A549 (cell line): ENCODE results near the gene COPS8. TPM values are rescaled to one million over a fixed set of nuclear protein-coding genes. Genes with fewer than 3 reads are reported as not detected.

Experiments used
- ATAC-seq, 2 experiments: fragments of 200-7000 bp in 1 of 2; fragments of >200 bp in 1 of 2; cut with Nextera tagmentation in 1 of 2; cut with Tn5 transposase in 1 of 2; 3 replicates each; pipeline versions ENCODE4 v1.8.0 to v1.9.1; 2018 to 2020; ENCODE audit warnings: mild to moderate bottlenecking in 1 of 2, moderate library complexity in 1 of 2
- CTCF ChIA-PET: fragments of 300-600 bp; sonication (Branson Sonifier 250); formaldehyde crosslinking; extraction: SDS; loops from one replicate; lab custom pipeline; 2021; ENCODE audit warnings: antibody characterized with exemption, inconsistent platforms; lab: Yijun Ruan, JAX
- POLR2A ChIA-PET: fragments of 350-600 bp; formaldehyde crosslinking; extraction: SDS; loops from one replicate; lab custom pipeline; 2021; ENCODE audit warnings: antibody characterized with exemption, inconsistent platforms; lab: Yijun Ruan, JAX
- DNase-seq, 2 experiments: peaks; one replicate each; pipeline versions ENCODE4 v3.0.0 to v3.0.0-alpha.2; 2011 to 2016; ENCODE audit warnings: low read depth in 1 of 2, low spot score in 1 of 2
- FAIRE-seq: peaks from 2 replicates; lab custom pipeline; 2011; peaks lifted over from hg19 to GRCh38; lab: Jason Lieb, UNC
- H3K27ac ChIP-seq, 2 experiments: fragments of >200 bp; sonication (Bioruptor Twin); formaldehyde crosslinking; 3 replicates each; pipeline ENCODE4 v1.5.1; 2016 to 2017
- H3K4me1 ChIP-seq: fragments of >200 bp; sonication (Bioruptor Twin); formaldehyde crosslinking; 3 replicates; pipeline ENCODE4 v1.6.1; 2016
- H3K4me2 ChIP-seq: fragments of >200 bp; sonication (Bioruptor Twin); formaldehyde crosslinking; 3 replicates; pipeline ENCODE4 v1.6.1; 2016
- H3K4me3 ChIP-seq: fragments of >200 bp; sonication (Bioruptor Twin); formaldehyde crosslinking; 3 replicates; pipeline ENCODE4 v1.5.1; 2016
- H3K9me3 ChIP-seq: fragments of >200 bp; sonication (Bioruptor Twin); formaldehyde crosslinking; 3 replicates; pipeline ENCODE4 v1.6.1; 2016
- CBX2 ChIP-seq: fragments of 200-600 bp; sonication (generic); IDR thresholded peaks from 2 replicates; pipeline ENCODE4 v1.6.1; 2016; ENCODE audit warnings: low read depth, mild to moderate bottlenecking, borderline replicate concordance
- CEBPB ChIP-seq, 2 experiments: fragments of >200 bp in 1 of 2; sonication (Bioruptor Twin) in 1 of 2; formaldehyde crosslinking in 1 of 2; IDR thresholded peaks; 2 replicates each; pipeline ENCODE4 v1.6.1; 2012 to 2016
- CHD2 ChIP-seq: fragments of 150-350 bp; IDR thresholded peaks from 2 replicates; pipeline ENCODE4 v1.6.1; 2014; ENCODE audit warnings: low read length; ENCODE audit not compliant: partially characterized antibody
- CHD4 ChIP-seq: fragments of 200-600 bp; sonication (generic); IDR thresholded peaks from 2 replicates; pipeline ENCODE4 v1.6.1; 2016; ENCODE audit warnings: antibody characterized with exemption, mild to moderate bottlenecking, borderline replicate concordance
- EHF ChIP-seq: fragments of 250-450 bp; sonication (Bioruptor Pico); IDR thresholded peaks from 2 replicates; pipeline ENCODE4 v1.5.0; 2020; ENCODE audit warnings: mild to moderate bottlenecking
- EHMT2 ChIP-seq: fragments of 200-600 bp; sonication (generic); IDR thresholded peaks from 2 replicates; pipeline ENCODE4 v1.6.1; 2016; ENCODE audit warnings: antibody characterized with exemption, low read depth, mild to moderate bottlenecking, moderate library complexity
- EP300 ChIP-seq, 2 experiments: fragments of >200 bp; sonication (Bioruptor Twin); formaldehyde crosslinking; IDR thresholded peaks; 2 replicates in 1 of 2; 3 replicates in 1 of 2; pipeline ENCODE4 v1.6.1; 2016 to 2017
- ESRRA ChIP-seq: fragments of 150-350 bp; IDR thresholded peaks from 2 replicates; pipeline ENCODE4 v1.6.1; 2014; ENCODE audit warnings: mild to moderate bottlenecking, low read length, borderline replicate concordance
- FOXS1 ChIP-seq: fragments of 250-450 bp; sonication (Bioruptor Pico); IDR thresholded peaks from 2 replicates; pipeline ENCODE4 v1.5.0; 2020; ENCODE audit warnings: mild to moderate bottlenecking, moderate library complexity
- HEYL ChIP-seq: fragments of 250-450 bp; sonication (Bioruptor Pico); IDR thresholded peaks from 2 replicates; pipeline ENCODE4 v1.8.0; 2021; ENCODE audit warnings: mild to moderate bottlenecking, moderate library complexity
- HOXA7 ChIP-seq: fragments of 250-450 bp; sonication (Bioruptor Pico); IDR thresholded peaks from 2 replicates; pipeline ENCODE4 v1.5.0; 2020; ENCODE audit warnings: mild to moderate bottlenecking, moderate library complexity
- HOXB5 ChIP-seq: fragments of 250-450 bp; sonication (Bioruptor Pico); IDR thresholded peaks from 2 replicates; pipeline ENCODE4 v1.5.0; 2020; ENCODE audit warnings: mild to moderate bottlenecking, moderate library complexity
- JUNB ChIP-seq: fragments of >200 bp; sonication (Bioruptor Twin); formaldehyde crosslinking; IDR thresholded peaks from 2 replicates; pipeline ENCODE4 v1.6.1; 2016
- KDM1A ChIP-seq: fragments of 200-600 bp; sonication (generic); IDR thresholded peaks from 2 replicates; pipeline ENCODE4 v1.6.1; 2016; ENCODE audit warnings: low read depth, mild to moderate bottlenecking
- KDM5A ChIP-seq: fragments of 200-600 bp; sonication (generic); IDR thresholded peaks from 2 replicates; pipeline ENCODE4 v1.6.1; 2016; ENCODE audit warnings: antibody characterized with exemption, mild to moderate bottlenecking
- MAFK ChIP-seq: fragments of 450-650 bp; IDR thresholded peaks from 2 replicates; pipeline ENCODE4 v1.6.1; 2014; ENCODE audit not compliant: partially characterized antibody
- MAZ ChIP-seq: fragments of 150-350 bp; IDR thresholded peaks from 2 replicates; pipeline ENCODE4 v1.6.1; 2014; ENCODE audit warnings: antibody characterized with exemption, low read depth, low read length, borderline replicate concordance
- NR3C1 ChIP-seq: fragments of >200 bp; sonication (Bioruptor Twin); formaldehyde crosslinking; IDR thresholded peaks from 3 replicates; pipeline ENCODE4 v1.6.1; 2017
- POLR2AphosphoS2 ChIP-seq: conservative IDR thresholded peaks from 2 replicates; pipeline ENCODE4 v1.6.1; 2012; ENCODE audit warnings: low read length, improper control_type of control experiment, inconsistent platforms
- RAD21 ChIP-seq, 2 experiments: fragments of >200 bp in 1 of 2; sonication (Bioruptor Twin) in 1 of 2; formaldehyde crosslinking in 1 of 2; IDR thresholded peaks in 1 of 2; conservative IDR thresholded peaks in 1 of 2; 2 replicates in 1 of 2; 3 replicates in 1 of 2; pipeline ENCODE4 v1.6.1; 2012 to 2018; ENCODE audit warnings: inconsistent platforms in 1 of 2
- RARB ChIP-seq: fragments of 250-450 bp; sonication (Bioruptor Pico); IDR thresholded peaks from 2 replicates; pipeline ENCODE4 v1.8.0; 2021; ENCODE audit warnings: mild to moderate bottlenecking, moderate library complexity
- RCOR1 ChIP-seq: fragments of 150-350 bp; IDR thresholded peaks from 2 replicates; pipeline ENCODE4 v1.6.1; 2014; ENCODE audit warnings: antibody characterized with exemption, low read length, low read depth
- REST ChIP-seq: fragments of 200-600 bp; sonication (generic); IDR thresholded peaks from 2 replicates; pipeline ENCODE4 v1.6.1; 2016; ENCODE audit warnings: antibody characterized with exemption, mild to moderate bottlenecking, moderate library complexity
- RFX5 ChIP-seq: fragments of 450-650 bp; IDR thresholded peaks from 2 replicates; pipeline ENCODE4 v1.7.1; 2014; ENCODE audit warnings: antibody characterized with exemption, mild to moderate bottlenecking, moderate library complexity
- SREBF2 ChIP-seq: fragments of 450-650 bp; IDR thresholded peaks from 2 replicates; pipeline ENCODE4 v1.6.1; 2014; ENCODE audit warnings: mild to moderate bottlenecking, moderate library complexity
- TP53 ChIP-seq: fragments of 250-450 bp; sonication (Bioruptor Pico); IDR thresholded peaks from 2 replicates; pipeline ENCODE4 v1.5.0; 2021; ENCODE audit warnings: mild to moderate bottlenecking, moderate library complexity
- ZC3H11A ChIP-seq: fragments of 450-650 bp; IDR thresholded peaks from 2 replicates; pipeline ENCODE4 v1.6.1; 2014; ENCODE audit warnings: antibody characterized with exemption, mild to moderate bottlenecking
- ZFP36 ChIP-seq: fragments of 450-650 bp; IDR thresholded peaks from 2 replicates; pipeline ENCODE4 v1.6.1; 2014; ENCODE audit warnings: borderline replicate concordance; ENCODE audit not compliant: partially characterized antibody
- ZSCAN20 ChIP-seq: fragments of 250-450 bp; sonication (Bioruptor Pico); IDR thresholded peaks from 2 replicates; pipeline ENCODE4 v1.8.0; 2022; ENCODE audit warnings: mild to moderate bottlenecking, moderate library complexity
- WGBS: methylation state at CpG from one replicate; pipeline ENCODE4 v1.1.6; 2017; ENCODE audit errors: missing lambda C conversion rate; 5-methylcytosine and 5-hydroxymethylcytosine counted together
- polyA plus RNA-seq, 4 experiments: library from polyadenylated mRNA; depleted of rRNA in 3 of 4; stranded (reverse); fragments of >200 nt; fragmentation: RNase III in 1 of 4; extraction: RNeasy Plus Mini Kit Qiagen cat#74134 plus additional on column Dnase treatment in 1 of 4; gene quantifications; 2 replicates in 3 of 4; 3 replicates in 1 of 4; pipeline ENCODE4 v1.2.3, GENCODE V29; 2011 to 2017
- TF ChIP-seq, protein P1 (sequence below): fragments of 250-450 bp; sonication (Bioruptor Pico); IDR thresholded peaks from 2 replicates; pipeline ENCODE4 v1.5.0; 2021; ENCODE audit warnings: mild to moderate bottlenecking, moderate library complexity, borderline replicate concordance

Gene COPS8
- polyA plus RNA-seq, 2 of the 4 experiments (the other 2 are of a cell fraction) = 85.7 to 161 TPM

- no peak for FAIRE-seq
- Histone ChIP-seq H3K4me2 (no peak overlapping the region), H3K9me3 (peaks cover 11% of the 10 kb centered on the region), H3K27ac (no peak overlapping the region), H3K4me3 (no peak overlapping the region), H3K4me1 (peaks cover 8% of the 10 kb centered on the region; the same call in 1 of the 3 replicates)
- POLR2A ChIA-PET = no interaction called here
- ATAC-seq = no peak
- no peak for TF ChIP-seq TP53 (CRISPR knock-in tag)
- TF ChIP-seq MAZ = no peak
- no peak for TF ChIP-seq CBX2
- TF ChIP-seq RARB (CRISPR knock-in tag) = no peak
- no peak for TF ChIP-seq EHMT2
- TF ChIP-seq EP300 (IDR thresholded peaks at IDR 0.05) = no peak
- TF ChIP-seq ZFP36 = no peak
- DNase-seq = no peak
- CTCF ChIA-PET = interaction anchor here (1.0 to 2.0 kb wide), 5 partner anchors 14 to 431 kb away, joined by 3 to 7 read pairs (median 3); no protein-coding TSS in a partner anchor
- 87% methylated on average over 4 of the region's 4 CpGs for WGBS
Observed at GRCh38 chr2:237140689-237141285, 55.1 kb downstream of the COPS8 start.

- no peak for ATAC-seq
- H3K4me1 ChIP-seq = peaks cover 8% of the 10 kb centered on the region; the same call in 1 of the 3 replicates
- H3K4me3 ChIP-seq = no peak overlapping the region
- no peak for TF ChIP-seq KDM1A
- TF ChIP-seq HOXA7 = no peak
- TF ChIP-seq EHMT2 = no peak
- no peak for TF ChIP-seq RAD21 (conservative IDR thresholded peaks at IDR 0.05 in 1 of 2, IDR thresholded peaks at IDR 0.05 in 1 of 2)
- TF ChIP-seq CHD2 = no peak
- TF ChIP-seq POLR2AphosphoS2 = no peak
- no peak for TF ChIP-seq MAFK
- no peak for TF ChIP-seq RCOR1
- no peak for TF ChIP-seq JUNB
- no peak for TF ChIP-seq MAZ
- TF ChIP-seq CHD4 = no peak
- no peak for TF ChIP-seq REST
- no peak for TF ChIP-seq FOXS1 (CRISPR knock-in tag)
- TF ChIP-seq ZC3H11A = no peak
- no peak for TF ChIP-seq EP300 (IDR thresholded peaks at IDR 0.05)
- TF ChIP-seq ZSCAN20 (CRISPR knock-in tag) = no peak
- DNase-seq = no peak
- no peak overlapping the region for H3K27ac ChIP-seq
- no peak for FAIRE-seq
- H3K4me2 ChIP-seq = no peak overlapping the region
- ChIA-PET POLR2A (no interaction called here), CTCF (interaction anchor here (0.7 to 2.3 kb wide), 8 partner anchors 8 to 371 kb away, joined by 3 to 12 read pairs (median 4); no protein-coding TSS in a partner anchor)
- peaks cover 19% of the 10 kb centered on the region for H3K9me3 ChIP-seq
- WGBS = 84% methylated on average over 4 of the region's 4 CpGs
Observed at GRCh38 chr2:237141571-237142051, 55.9 kb downstream of the COPS8 start.

GRCh38 chr2:237143118-237143517, 57.4 kb downstream of the COPS8 start:
- ChIA-PET POLR2A (no interaction called here), CTCF (interaction anchor here (1.0 to 2.7 kb wide), 6 partner anchors 11 to 429 kb away, joined by 3 to 12 read pairs (median 7); no protein-coding TSS in a partner anchor)
- no peak for DNase-seq
- Histone ChIP-seq H3K27ac (peak overlapping the region; percentile 39 to 51; a peak in 3 of 6 replicates), H3K4me3 (no peak overlapping the region), H3K4me1 (peaks cover 8% of the 10 kb centered on the region; the same call in 1 of the 3 replicates), H3K4me2 (0 out of 3 replicates have a peak overlapping the region, but pooled peaks have one; percentile 12), H3K9me3 (peaks cover 34% of the 10 kb centered on the region)
- ATAC-seq = no peak
- WGBS = 11% methylated on average over 2 of the region's 2 CpGs
- FAIRE-seq = no peak
- TF ChIP-seq KDM5A (no peak), HOXA7 (no peak), ESRRA (no peak), NR3C1 (no peak), SREBF2 (no peak), CEBPB (IDR thresholded peaks at IDR 0.05) (no peak), RFX5 (no peak), CHD4 (no peak), RCOR1 (no peak), EP300 (IDR thresholded peaks at IDR 0.05) (no peak), HEYL (no peak), HOXB5 (no peak), EHF (CRISPR knock-in tag) (no peak)
- TF ChIP-seq, protein P1, sequence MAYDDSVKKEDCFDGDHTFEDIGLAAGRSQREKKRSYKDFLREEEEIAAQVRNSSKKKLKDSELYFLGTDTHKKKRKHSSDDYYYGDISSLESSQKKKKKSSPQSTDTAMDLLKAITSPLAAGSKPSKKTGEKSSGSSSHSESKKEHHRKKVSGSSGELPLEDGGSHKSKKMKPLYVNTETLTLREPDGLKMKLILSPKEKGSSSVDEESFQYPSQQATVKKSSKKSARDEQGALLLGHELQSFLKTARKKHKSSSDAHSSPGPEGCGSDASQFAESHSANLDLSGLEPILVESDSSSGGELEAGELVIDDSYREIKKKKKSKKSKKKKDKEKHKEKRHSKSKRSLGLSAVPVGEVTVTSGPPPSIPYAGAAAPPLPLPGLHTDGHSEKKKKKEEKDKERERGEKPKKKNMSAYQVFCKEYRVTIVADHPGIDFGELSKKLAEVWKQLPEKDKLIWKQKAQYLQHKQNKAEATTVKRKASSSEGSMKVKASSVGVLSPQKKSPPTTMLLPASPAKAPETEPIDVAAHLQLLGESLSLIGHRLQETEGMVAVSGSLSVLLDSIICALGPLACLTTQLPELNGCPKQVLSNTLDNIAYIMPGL = no peak
